Measurements from ENCODE around the gene SIM1. TPM values are rescaled to one million over a fixed set of nuclear protein-coding genes. Genes with fewer than 3 reads are reported as not detected.
"Not testable (repeated sequence)": the region's sequence is repeated elsewhere in the genome, so short reads cannot be mapped to it uniquely, and the experiment has no call there.

SIM1 gene
- total RNA-seq, 1 donor from 2014 or later: 0.47 TPM

GRCh38 chr6:100370265-100370664 lies 94.5 kb downstream of the SIM1 start:
- intact Hi-C loops (cut with micrococcal nuclease): no loop called here

- intact Hi-C loops (cut with micrococcal nuclease): no loop called here
Observed at GRCh38 chr6:100366419-100366818, 98.3 kb downstream of the SIM1 start.

DNA sequence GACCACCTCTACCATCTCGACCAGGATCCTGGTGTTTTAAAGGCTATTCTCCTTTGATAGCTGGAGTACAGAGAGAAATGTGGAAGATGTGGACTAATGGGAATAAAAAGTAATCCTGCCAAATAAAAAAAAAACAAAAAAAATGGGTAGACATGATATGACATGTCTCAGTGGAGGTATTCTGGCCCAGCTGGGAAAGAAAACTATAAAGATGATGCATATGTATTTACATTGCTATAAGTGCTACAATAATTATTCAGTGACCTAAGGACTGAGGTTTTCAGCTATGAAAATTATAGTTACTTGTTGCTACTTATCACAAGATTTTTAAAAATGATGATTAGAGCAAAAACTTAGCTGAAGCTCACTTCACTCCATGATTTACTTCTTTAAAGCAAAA lies 101.1 kb downstream of the SIM1 start:
- intact Hi-C loops (cut with micrococcal nuclease): no loop called here

- intact Hi-C loops (cut with micrococcal nuclease): not testable (repeated sequence)
Observed at GRCh38 chr6:100354736-100355641, 109.7 kb downstream of the SIM1 start.

- intact Hi-C loops (cut with micrococcal nuclease): no loop called here
Observed at GRCh38 chr6:100353276-100354015, 111.3 kb downstream of the SIM1 start.

DNA sequence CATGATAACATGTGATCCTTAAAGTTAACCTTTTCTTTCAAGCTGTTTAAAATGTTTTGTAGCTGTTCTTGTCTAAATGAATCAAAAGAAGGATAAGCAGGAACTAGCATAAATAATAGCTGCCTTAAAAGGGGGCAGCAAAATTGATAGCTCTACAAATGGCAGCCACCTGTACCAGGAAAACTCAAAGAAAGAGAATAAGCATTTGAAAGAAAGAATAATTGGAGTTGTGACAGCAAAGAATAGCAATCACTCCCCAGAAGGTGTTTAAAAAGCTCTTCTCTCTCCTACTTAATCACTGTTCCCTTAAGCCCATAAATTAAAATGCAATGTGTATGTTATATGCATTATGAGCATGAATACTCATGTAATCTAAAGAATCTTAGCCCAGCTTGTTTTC lies 114.6 kb downstream of the SIM1 start:
- intact Hi-C loops (cut with micrococcal nuclease): no loop called here

DNA sequence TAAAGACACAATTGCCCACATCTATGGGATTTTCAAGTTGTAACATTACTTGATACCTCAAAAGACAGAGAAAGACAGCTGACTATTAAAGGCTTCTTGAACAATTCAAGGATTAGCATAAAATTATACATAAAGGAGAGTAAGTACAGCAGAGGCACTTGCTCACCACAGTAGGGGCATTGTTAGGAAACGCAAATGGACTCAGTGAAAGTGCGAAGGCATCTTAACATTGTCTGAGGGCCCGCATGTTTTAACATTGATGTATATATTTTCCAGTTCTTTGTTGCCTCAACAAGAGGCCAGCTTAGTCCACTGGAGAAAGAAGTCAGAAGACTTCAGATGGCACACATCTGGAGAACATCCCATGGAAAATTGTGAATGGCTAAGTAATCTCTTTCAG lies 115.4 kb downstream of the SIM1 start:
- intact Hi-C loops (cut with micrococcal nuclease): no loop called here

DNA sequence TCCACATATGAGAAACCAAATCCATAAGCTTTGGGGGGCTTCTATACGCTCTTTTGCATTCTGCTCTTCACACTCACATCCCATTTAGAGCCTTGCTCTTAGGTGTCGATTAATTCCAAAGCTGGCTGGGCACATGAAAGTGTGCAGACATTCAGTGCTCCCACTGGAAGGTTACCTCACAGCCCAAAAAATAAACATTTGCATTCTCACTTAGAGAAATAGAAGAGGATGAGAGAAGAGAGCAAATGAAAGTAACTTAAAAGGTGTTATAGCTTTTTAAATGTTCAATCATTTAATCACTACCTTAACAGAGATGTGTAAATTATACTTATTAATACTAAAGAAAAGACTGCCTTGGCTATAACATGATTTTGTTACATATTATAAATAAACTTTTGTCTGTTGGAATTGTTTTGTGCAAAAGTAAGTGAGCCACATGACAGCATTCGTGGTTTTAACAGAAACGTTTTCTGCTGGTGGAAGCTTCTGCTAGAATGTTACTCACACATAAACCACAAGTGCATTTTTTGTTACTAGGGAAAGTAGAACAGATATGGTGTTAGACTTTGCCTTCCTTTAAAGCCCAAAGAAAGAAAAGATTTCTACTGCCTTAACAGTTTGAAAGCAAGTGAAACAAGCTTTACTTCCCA lies 116.7 kb downstream of the SIM1 start:
- intact Hi-C loops (cut with micrococcal nuclease): no loop called here

DNA sequence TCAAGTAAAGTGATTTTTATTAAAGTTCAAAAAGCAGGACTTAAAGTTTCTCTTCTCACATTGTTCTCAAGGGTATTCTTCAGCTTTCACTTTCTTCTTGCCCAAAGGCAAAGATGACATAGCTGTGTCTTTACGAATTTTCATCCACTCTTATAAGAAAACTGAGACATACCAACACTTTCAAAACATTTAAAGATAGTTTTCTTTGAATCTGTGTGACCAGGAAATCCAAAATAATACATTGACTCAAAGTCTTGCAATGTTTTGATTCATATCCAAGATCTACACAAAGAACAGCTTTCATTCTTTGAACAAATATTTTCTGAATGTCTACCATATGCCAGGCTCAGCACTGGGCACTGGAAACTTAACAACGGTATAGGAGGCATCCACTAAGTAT lies 117.9 kb downstream of the SIM1 start:
- intact Hi-C loops (cut with micrococcal nuclease): no loop called here

DNA sequence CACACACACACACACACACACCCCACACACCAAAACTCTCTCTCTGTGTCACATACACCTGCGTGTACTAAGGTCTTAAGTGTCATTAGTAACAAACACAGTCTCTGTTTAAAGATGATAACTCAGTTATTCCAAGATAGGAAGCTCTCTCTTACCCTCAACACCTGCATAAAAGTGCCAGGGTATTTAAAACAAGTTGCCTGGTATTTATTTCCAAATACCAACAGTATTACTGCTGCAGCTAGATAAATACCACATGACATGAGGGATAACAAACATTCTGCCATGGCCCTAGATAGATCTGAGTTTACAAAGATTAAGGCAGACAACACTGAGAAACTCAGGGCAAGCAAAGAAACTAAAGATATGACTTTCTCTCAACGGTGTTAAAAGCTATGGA lies 118.5 kb downstream of the SIM1 start:
- intact Hi-C loops (cut with micrococcal nuclease): no loop called here

DNA sequence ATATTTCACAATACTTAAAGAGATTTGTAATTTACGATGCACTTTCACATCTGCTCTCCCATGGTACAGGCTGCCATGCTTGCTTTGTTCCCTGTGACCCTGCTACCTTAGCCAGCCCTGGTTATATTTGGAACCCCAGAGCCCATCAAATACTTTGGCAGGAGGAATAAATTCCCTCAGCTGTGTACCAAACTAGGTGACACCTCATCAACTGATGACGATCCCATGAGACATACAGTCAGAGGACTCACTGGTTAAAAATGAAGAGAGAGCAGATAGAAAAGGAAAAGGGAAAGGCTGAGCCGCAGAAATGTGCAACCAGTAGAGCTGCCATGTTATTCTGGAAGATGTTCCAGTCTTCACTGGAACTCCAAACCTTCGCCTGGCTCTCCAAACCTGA lies 120.0 kb downstream of the SIM1 start:
- intact Hi-C loops (cut with micrococcal nuclease): no loop called here

- intact Hi-C loops (cut with micrococcal nuclease): no loop called here
Observed at GRCh38 chr6:100344321-100344720, 120.4 kb downstream of the SIM1 start.

GRCh38 chr6:100343316-100344077 lies 121.2 kb downstream of the SIM1 start:
- intact Hi-C loops (cut with micrococcal nuclease): no loop called here

DNA sequence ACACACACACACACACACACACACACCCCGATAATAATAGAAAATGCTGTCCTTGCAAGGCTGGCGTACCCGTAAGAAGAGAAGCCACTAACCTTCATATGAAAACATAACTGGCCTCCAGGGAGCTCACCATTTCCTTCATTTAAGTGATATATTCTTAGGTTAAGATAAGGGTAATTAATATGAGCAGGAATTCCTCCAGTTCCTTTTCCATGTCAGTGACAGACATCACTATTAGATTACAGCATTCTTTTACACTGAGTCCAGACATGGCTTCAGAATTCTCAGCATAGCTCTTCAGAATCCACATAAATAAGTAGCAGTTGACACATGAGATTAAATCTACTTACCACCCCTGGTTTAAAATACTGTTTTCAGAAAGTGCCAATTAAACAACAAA lies 121.9 kb downstream of the SIM1 start:
- intact Hi-C loops (cut with micrococcal nuclease): no loop called here

- intact Hi-C loops (cut with micrococcal nuclease): no loop called here
Observed at GRCh38 chr6:100339574-100340255, 125.0 kb downstream of the SIM1 start.

GRCh38 chr6:100338090-100338489 lies 126.6 kb downstream of the SIM1 start:
- intact Hi-C loops (cut with micrococcal nuclease): no loop called here

GRCh38 chr6:100336876-100337275 lies 127.8 kb downstream of the SIM1 start:
- intact Hi-C loops (cut with micrococcal nuclease): no loop called here

DNA sequence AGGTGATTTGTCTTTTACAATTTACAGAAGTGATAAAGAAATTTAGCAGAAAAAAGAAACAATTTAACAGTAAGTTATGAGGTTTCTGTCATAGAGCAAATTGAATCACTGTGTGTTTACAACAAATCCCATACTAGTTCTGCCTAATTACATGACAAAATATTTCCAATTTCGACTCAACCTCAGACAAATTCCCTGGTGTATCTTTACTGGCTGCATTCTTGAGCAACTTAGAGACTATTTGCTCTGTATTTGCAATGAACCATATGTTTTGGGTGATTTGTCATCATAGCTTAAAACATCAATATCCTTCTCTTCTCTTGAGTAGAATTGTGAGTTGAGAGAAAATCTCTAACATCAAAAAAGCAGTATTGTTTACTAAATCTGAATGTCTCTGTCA lies 128.7 kb downstream of the SIM1 start:
- intact Hi-C loops (cut with micrococcal nuclease): no loop called here

Data from T-helper 1 cell treated with Interleukin-12 subunit alpha and Interleukin-12 subunit beta and Interleukin-4 antibody, amounts not matched to agents 30 ng/mL and 1 ng/mL, for 36 hours (primary cell).